HG02610 (cell line): ENCODE results near the gene MT1F.
"Not testable (repeated sequence)": the region's sequence is repeated elsewhere in the genome, so short reads cannot be mapped to it uniquely, and the experiment has no call there.

Experiments used
- ATAC-seq: cut with Tn5 transposase; IDR thresholded peaks from one replicate; pipeline ENCODE4 v1.9.1; 2021; ENCODE audit warnings: mild to moderate bottlenecking, moderate library complexity; ENCODE audit not compliant: unreplicated experiment

Gene MT1F

GRCh38 chr16:56643080-56643778 is 14.5 kb upstream of the MT1F start:
- peak; percentile 61 for ATAC-seq

- no peak for ATAC-seq
These were observed 13.9 kb upstream of the MT1F start for GRCh38 chr16:56643833-56644232.

- no peak for ATAC-seq
These were observed 12.4 kb upstream of the MT1F start for GRCh38 chr16:56645311-56645710.

GRCh38 chr16:56645838-56646237 is 11.9 kb upstream of the MT1F start:
- no peak for ATAC-seq

- ATAC-seq: no peak
These were observed 9.9 kb upstream of the MT1F start for GRCh38 chr16:56647641-56648431.

GRCh38 chr16:56649271-56649670 is 8.5 kb upstream of the MT1F start:
- no peak for ATAC-seq

GRCh38 chr16:56649820-56650219 is 7.9 kb upstream of the MT1F start:
- no peak for ATAC-seq

- no peak for ATAC-seq
These were observed 6.2 kb upstream of the MT1F start, which contains the start of gene MT1B for GRCh38 chr16:56651586-56651985. TSS of gene MT1B (plus strand) at chr16:56651886. CDS start at chr16:56651954, 68 bp downstream.

GRCh38 chr16:56652600-56652999 is 5.2 kb upstream of the MT1F start:
- no peak for ATAC-seq

GRCh38 chr16:56653218-56653617 is 4.5 kb upstream of the MT1F start:
- no peak for ATAC-seq

- ATAC-seq: no peak
These were observed 642 bp downstream of the MT1F start for GRCh38 chr16:56658327-56658875.

- no peak for ATAC-seq
These were observed 4.9 kb downstream of the MT1F start for GRCh38 chr16:56662357-56663354.

- ATAC-seq: no peak
These were observed 6.7 kb downstream of the MT1F start for GRCh38 chr16:56664506-56664905.

- not testable (repeated sequence) for ATAC-seq
These were observed 7.8 kb downstream of the MT1F start for GRCh38 chr16:56665286-56666261.

- ATAC-seq: no peak
These were observed 10.1 kb downstream of the MT1F start, which contains the start of gene MT1G for GRCh38 chr16:56667581-56668571. TSS of gene MT1G (minus strand) at chr16:56668065. CDS start at chr16:56667993, 72 bp downstream.

- ATAC-seq: no peak
These were observed 11.5 kb downstream of the MT1F start, which contains the start of gene MT1H for GRCh38 chr16:56669005-56669839. TSS of gene MT1H (plus strand) at chr16:56669814. CDS start at chr16:56669885, 71 bp downstream.
